ENCODE data around the gene IFRD2.

- TF ChIP-seq POLR2A (IDR thresholded peaks at IDR 0.05) (no peak), CTCF (IDR thresholded peaks at IDR 0.05 in 8 of 11, conservative IDR thresholded peaks at IDR 0.05 in 3 of 11) (no peak), POLR2AphosphoS5 (IDR thresholded peaks at IDR 0.05) (peak in 2 of 3 donors; percentile 50 to 54)
These were observed 26.4 kb upstream of the IFRD2 start for GRCh38 chr3:50318615-50319014.

Data from spleen (tissue), 7 donors.